Neutrophil (primary cell): ENCODE measurements around the gene TIMM21.

Experiments
- H3K27ac ChIP-seq: fragments of 200-600 bp; sonication (generic); 2 replicates; pipeline ENCODE4 v1.5.1; 2016; ENCODE audit warnings: mild to moderate bottlenecking, moderate library complexity
- H3K27me3 ChIP-seq: fragments of 200-600 bp; sonication (generic); 2 replicates; pipeline ENCODE4 v1.6.0; 2016; ENCODE audit warnings: mild to moderate bottlenecking
- H3K36me3 ChIP-seq: fragments of 200-600 bp; sonication (generic); 2 replicates; pipeline ENCODE4 v1.5.1; 2017
- H3K4me1 ChIP-seq, 2 experiments: fragments of 200-600 bp in 1 of 2; sonication (generic) in 1 of 2; 1 replicate in 1 of 2; 2 replicates in 1 of 2; pipeline versions ENCODE4 v1.5.1 to v1.6.1; 2013 to 2016; ENCODE audit warnings: low read depth in 1 of 2, low read length in 1 of 2, mild to moderate bottlenecking in 1 of 2, moderate library complexity in 1 of 2; ENCODE audit not compliant: control insufficient read depth in 1 of 2, insufficient read depth in 1 of 2
- H3K4me3 ChIP-seq, 2 experiments: fragments of 200-600 bp in 1 of 2; sonication (generic) in 1 of 2; 1 replicate in 1 of 2; 2 replicates in 1 of 2; pipeline ENCODE4 v1.5.1; 2013 to 2016; ENCODE audit warnings: low read depth in 1 of 2, low read length in 1 of 2, mild to moderate bottlenecking in 1 of 2, moderate library complexity in 1 of 2
- H3K9me3 ChIP-seq: fragments of 200-600 bp; sonication (generic); 2 replicates; pipeline ENCODE4 v1.5.1; 2016
- CTCF ChIP-seq: fragments of 200-600 bp; sonication (generic); IDR thresholded peaks from 2 replicates; pipeline ENCODE4 v1.5.1; 2016; ENCODE audit warnings: antibody characterized with exemption

TIMM21 gene

GRCh38 chr18:74171910-74172606, 23.7 kb downstream of the TIMM21 start:
- no peaks in the 10 kb centered on the region for H3K4me1 ChIP-seq
- H3K27ac ChIP-seq, result no peak overlapping the region
- H3K4me3 ChIP-seq, result no peak overlapping the region
- no peak for TF ChIP-seq CTCF
- no peaks in the 10 kb centered on the region for H3K9me3 ChIP-seq
- H3K36me3 ChIP-seq, result no peaks in the 10 kb centered on the region
- peaks cover 49% of the 10 kb centered on the region for H3K27me3 ChIP-seq

GRCh38 chr18:74172697-74173433, 24.5 kb downstream of the TIMM21 start:
- Histone ChIP-seq H3K4me3 (no peak overlapping the region), H3K27me3 (peaks cover 54% of the 10 kb centered on the region), H3K4me1 (no peaks in the 10 kb centered on the region), H3K27ac (no peak overlapping the region), H3K36me3 (no peaks in the 10 kb centered on the region), H3K9me3 (no peaks in the 10 kb centered on the region)
- no peak for TF ChIP-seq CTCF

GRCh38 chr18:74173434-74173750, 25.1 kb downstream of the TIMM21 start:
- no peaks in the 10 kb centered on the region for H3K36me3 ChIP-seq
- no peak overlapping the region for H3K4me3 ChIP-seq
- H3K9me3 ChIP-seq, result no peaks in the 10 kb centered on the region
- no peak overlapping the region for H3K27ac ChIP-seq
- TF ChIP-seq CTCF, result no peak
- H3K4me1 ChIP-seq, result no peaks in the 10 kb centered on the region
- peaks cover 54% of the 10 kb centered on the region for H3K27me3 ChIP-seq

GRCh38 chr18:74175658-74176057, 27.3 kb downstream of the TIMM21 start:
- Histone ChIP-seq H3K27ac (no peak overlapping the region), H3K4me3 (no peak overlapping the region), H3K9me3 (no peaks in the 10 kb centered on the region), H3K27me3 (peaks cover 38% of the 10 kb centered on the region), H3K36me3 (no peaks in the 10 kb centered on the region), H3K4me1 (no peaks in the 10 kb centered on the region)
- TF ChIP-seq CTCF, result no peak

- Histone ChIP-seq H3K36me3 (no peaks in the 10 kb centered on the region), H3K9me3 (no peaks in the 10 kb centered on the region), H3K27ac (no peak overlapping the region), H3K4me3 (no peak overlapping the region), H3K4me1 (peaks cover 0 to 4% of the 10 kb centered on the region in 2 experiments), H3K27me3 (peaks cover 15% of the 10 kb centered on the region)
- no peak for TF ChIP-seq CTCF
These were observed 30.6 kb downstream of the TIMM21 start for GRCh38 chr18:74178884-74179283.
